ENCODE results near the gene RAB28.

DNA sequence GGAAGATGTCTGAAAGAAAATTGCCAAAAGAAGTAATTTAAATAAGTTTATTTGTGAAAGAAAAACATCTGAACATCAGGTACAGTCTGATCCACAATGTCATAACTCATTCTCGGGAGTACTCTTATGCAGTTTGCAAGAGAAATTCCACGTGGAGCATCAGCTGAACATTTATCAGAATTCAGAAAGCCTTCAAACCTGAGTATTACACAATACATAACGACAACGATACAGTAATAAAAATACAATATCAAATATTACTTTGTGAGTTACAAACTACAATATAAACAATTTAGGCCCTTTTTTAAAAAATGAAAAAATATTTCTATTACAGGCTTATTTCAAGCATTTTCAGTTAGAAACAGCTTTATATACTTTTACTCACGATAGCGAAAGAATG is 116.4 kb downstream of the RAB28 start:
- TF ChIP-seq ATF3 (IDR thresholded peaks at IDR 0.05; ENCODE audit: insufficient read depth, low read depth, low read length) (no peak), TBP (IDR thresholded peaks at IDR 0.05; ENCODE audit: low read depth, low read length) (no peak), POLR2AphosphoS5 (IDR thresholded peaks at IDR 0.05; ENCODE audit: low read depth, low read length) (no peak), POLR2A (IDR thresholded peaks at IDR 0.05; ENCODE audit: control extremely low read depth in 1 of 2, low read depth in 2 of 2, low read length in 2 of 2) (no peak), EZH2 (IDR thresholded peaks at IDR 0.05; ENCODE audit: low read depth, low read length, severe bottlenecking) (no peak), JUN (IDR thresholded peaks at IDR 0.05; ENCODE audit: low read depth, low read length) (no peak), TEAD4 (IDR thresholded peaks at IDR 0.05; ENCODE audit: low read depth, low read length) (no peak), TAF1 (IDR thresholded peaks at IDR 0.05; ENCODE audit: low read depth, low read length) (no peak), SIN3A (conservative IDR thresholded peaks at IDR 0.05 in 1 of 2, IDR thresholded peaks at IDR 0.05 in 1 of 2; ENCODE audit: low read depth in 1 of 2, low read length in 2 of 2) (no peak)
- TF ChIP-seq, protein P1, sequence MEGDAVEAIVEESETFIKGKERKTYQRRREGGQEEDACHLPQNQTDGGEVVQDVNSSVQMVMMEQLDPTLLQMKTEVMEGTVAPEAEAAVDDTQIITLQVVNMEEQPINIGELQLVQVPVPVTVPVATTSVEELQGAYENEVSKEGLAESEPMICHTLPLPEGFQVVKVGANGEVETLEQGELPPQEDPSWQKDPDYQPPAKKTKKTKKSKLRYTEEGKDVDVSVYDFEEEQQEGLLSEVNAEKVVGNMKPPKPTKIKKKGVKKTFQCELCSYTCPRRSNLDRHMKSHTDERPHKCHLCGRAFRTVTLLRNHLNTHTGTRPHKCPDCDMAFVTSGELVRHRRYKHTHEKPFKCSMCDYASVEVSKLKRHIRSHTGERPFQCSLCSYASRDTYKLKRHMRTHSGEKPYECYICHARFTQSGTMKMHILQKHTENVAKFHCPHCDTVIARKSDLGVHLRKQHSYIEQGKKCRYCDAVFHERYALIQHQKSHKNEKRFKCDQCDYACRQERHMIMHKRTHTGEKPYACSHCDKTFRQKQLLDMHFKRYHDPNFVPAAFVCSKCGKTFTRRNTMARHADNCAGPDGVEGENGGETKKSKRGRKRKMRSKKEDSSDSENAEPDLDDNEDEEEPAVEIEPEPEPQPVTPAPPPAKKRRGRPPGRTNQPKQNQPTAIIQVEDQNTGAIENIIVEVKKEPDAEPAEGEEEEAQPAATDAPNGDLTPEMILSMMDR (IDR thresholded peaks at IDR 0.05; ENCODE audit: control extremely low read depth in 1 of 3, insufficient read depth in 1 of 3, low read depth in 1 of 3, low read length in 3 of 3) = no peak

Data from H1 (cell line).